ENCODE data around the gene NR4A1. TPM values are rescaled to one million over a fixed set of nuclear protein-coding genes. Genes with fewer than 3 reads are reported as not detected.

The NR4A1 gene
- total RNA-seq, 2 donors from 2014 or later, result 112 to 468 TPM

Other genes starting within 250 kb of the NR4A1 start
- under 1 TPM in 1 of 2 donors, not detected in 1; 0.28 TPM for gene FIGNL2, start 202.7 kb upstream of the NR4A1 start, total RNA-seq
- not detected for gene ANKRD33, start 163.3 kb upstream of the NR4A1 start, total RNA-seq
- gene ACVRL1, start 143.9 kb upstream of the NR4A1 start, total RNA-seq, result 10 to 100 TPM; 81.4 to 90.2 TPM
- 10 to 100 TPM in 1 of 2 donors, 1 to 10 TPM in 1; 9.9 to 24.4 TPM for gene ACVR1B, start 99.7 kb upstream of the NR4A1 start, total RNA-seq
- 10 to 100 TPM; 17.0 to 21.9 TPM for gene TAMALIN, start 44.5 kb upstream of the NR4A1 start, total RNA-seq
- gene ATG101, start 18.5 kb downstream of the NR4A1 start, total RNA-seq, result 10 to 100 TPM; 43.0 to 46.6 TPM
- gene SMIM41, start 28.3 kb downstream of the NR4A1 start, total RNA-seq, result 1 to 10 TPM in 1 of 2 donors, not detected in 1; 1.8 TPM
- under 1 TPM; 0.21 to 0.41 TPM for gene KRT80, start 140.6 kb downstream of the NR4A1 start, total RNA-seq
- gene KRT7, start 181.8 kb downstream of the NR4A1 start, total RNA-seq, result 100 to 1,000 TPM in 1 of 2 donors, 10 to 100 TPM in 1; 24.1 to 105 TPM
- gene KRT86, start 223.2 kb downstream of the NR4A1 start, total RNA-seq, result 1 to 10 TPM in 1 of 2 donors, not detected in 1; 9.3 TPM
- 1 to 10 TPM in 1 of 2 donors, not detected in 1; 5.1 TPM for gene KRT81, start 240.1 kb downstream of the NR4A1 start, total RNA-seq

All from thoracic aorta (tissue), 2 donors.